ENCODE results near the gene RMI2. TPM values are rescaled to one million over a fixed set of nuclear protein-coding genes. Genes with fewer than 3 reads are reported as not detected.
"Not testable (repeated sequence)": the region's sequence is repeated elsewhere in the genome, so short reads cannot be mapped to it uniquely, and the experiment has no call there.

The RMI2 gene
- total RNA-seq, 1 experiment from 2014 or later = 11.1 TPM

- H3K36me3 ChIP-seq (ENCODE audit: control insufficient read depth, insufficient read depth, low read length) = no peaks in the 10 kb centered on the region
- no TSS peak for BruUV-seq (replicated peaks)
- H3K4me1 ChIP-seq (ENCODE audit: control insufficient read depth, insufficient read depth, low read length) = no peaks in the 10 kb centered on the region
- no peak for DNase-seq (ENCODE audit: low read depth, low spot score)
- TF ChIP-seq SIN3A (IDR thresholded peaks at IDR 0.05; ENCODE audit: borderline replicate concordance, insufficient read depth, low read depth, low read length) (no peak), TCF7L2 (IDR thresholded peaks at IDR 0.05; ENCODE audit: low read depth, low read length) (no peak), POLR2AphosphoS5 (IDR thresholded peaks at IDR 0.05; ENCODE audit: low read depth, low read length) (no peak)
- TF ChIP-seq, protein P1, sequence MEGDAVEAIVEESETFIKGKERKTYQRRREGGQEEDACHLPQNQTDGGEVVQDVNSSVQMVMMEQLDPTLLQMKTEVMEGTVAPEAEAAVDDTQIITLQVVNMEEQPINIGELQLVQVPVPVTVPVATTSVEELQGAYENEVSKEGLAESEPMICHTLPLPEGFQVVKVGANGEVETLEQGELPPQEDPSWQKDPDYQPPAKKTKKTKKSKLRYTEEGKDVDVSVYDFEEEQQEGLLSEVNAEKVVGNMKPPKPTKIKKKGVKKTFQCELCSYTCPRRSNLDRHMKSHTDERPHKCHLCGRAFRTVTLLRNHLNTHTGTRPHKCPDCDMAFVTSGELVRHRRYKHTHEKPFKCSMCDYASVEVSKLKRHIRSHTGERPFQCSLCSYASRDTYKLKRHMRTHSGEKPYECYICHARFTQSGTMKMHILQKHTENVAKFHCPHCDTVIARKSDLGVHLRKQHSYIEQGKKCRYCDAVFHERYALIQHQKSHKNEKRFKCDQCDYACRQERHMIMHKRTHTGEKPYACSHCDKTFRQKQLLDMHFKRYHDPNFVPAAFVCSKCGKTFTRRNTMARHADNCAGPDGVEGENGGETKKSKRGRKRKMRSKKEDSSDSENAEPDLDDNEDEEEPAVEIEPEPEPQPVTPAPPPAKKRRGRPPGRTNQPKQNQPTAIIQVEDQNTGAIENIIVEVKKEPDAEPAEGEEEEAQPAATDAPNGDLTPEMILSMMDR (IDR thresholded peaks at IDR 0.05) = no peak
- TF ChIP-seq, protein P2, sequence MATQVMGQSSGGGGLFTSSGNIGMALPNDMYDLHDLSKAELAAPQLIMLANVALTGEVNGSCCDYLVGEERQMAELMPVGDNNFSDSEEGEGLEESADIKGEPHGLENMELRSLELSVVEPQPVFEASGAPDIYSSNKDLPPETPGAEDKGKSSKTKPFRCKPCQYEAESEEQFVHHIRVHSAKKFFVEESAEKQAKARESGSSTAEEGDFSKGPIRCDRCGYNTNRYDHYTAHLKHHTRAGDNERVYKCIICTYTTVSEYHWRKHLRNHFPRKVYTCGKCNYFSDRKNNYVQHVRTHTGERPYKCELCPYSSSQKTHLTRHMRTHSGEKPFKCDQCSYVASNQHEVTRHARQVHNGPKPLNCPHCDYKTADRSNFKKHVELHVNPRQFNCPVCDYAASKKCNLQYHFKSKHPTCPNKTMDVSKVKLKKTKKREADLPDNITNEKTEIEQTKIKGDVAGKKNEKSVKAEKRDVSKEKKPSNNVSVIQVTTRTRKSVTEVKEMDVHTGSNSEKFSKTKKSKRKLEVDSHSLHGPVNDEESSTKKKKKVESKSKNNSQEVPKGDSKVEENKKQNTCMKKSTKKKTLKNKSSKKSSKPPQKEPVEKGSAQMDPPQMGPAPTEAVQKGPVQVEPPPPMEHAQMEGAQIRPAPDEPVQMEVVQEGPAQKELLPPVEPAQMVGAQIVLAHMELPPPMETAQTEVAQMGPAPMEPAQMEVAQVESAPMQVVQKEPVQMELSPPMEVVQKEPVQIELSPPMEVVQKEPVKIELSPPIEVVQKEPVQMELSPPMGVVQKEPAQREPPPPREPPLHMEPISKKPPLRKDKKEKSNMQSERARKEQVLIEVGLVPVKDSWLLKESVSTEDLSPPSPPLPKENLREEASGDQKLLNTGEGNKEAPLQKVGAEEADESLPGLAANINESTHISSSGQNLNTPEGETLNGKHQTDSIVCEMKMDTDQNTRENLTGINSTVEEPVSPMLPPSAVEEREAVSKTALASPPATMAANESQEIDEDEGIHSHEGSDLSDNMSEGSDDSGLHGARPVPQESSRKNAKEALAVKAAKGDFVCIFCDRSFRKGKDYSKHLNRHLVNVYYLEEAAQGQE (IDR thresholded peaks at IDR 0.05; ENCODE audit: insufficient read depth in 1 of 2, low read depth in 2 of 2, low read length in 1 of 2) = no peak
- H3K9me3 ChIP-seq (ENCODE audit: control insufficient read depth, insufficient read depth, low read depth, low read length) = no peaks in the 10 kb centered on the region
- in situ Hi-C loops (cut with HindIII; ENCODE audit: low pct_unique_long_range_greater_than_20kb, low sequenced_read_pairs) = no loop called here
- intact Hi-C loops (cut with micrococcal nuclease; ENCODE audit: unreplicated experiment) = no loop called here
- ChIA-PET CTCF (no interaction called here), POLR2A (no interaction called here)
- no peak for ATAC-seq
- no peak overlapping the region for H3K4me3 ChIP-seq (ENCODE audit: low read depth in 2 of 2, low read length in 2 of 2)
- no peaks in the 10 kb centered on the region; the same call in 1 of the 2 replicates for H3K27me3 ChIP-seq (ENCODE audit: control insufficient read depth, insufficient read depth, low read length)
- no peak overlapping the region for H3K27ac ChIP-seq (ENCODE audit: low read length)
Measured at GRCh38 chr16:11377154-11377553, 31.9 kb downstream of the RMI2 start.

DNA sequence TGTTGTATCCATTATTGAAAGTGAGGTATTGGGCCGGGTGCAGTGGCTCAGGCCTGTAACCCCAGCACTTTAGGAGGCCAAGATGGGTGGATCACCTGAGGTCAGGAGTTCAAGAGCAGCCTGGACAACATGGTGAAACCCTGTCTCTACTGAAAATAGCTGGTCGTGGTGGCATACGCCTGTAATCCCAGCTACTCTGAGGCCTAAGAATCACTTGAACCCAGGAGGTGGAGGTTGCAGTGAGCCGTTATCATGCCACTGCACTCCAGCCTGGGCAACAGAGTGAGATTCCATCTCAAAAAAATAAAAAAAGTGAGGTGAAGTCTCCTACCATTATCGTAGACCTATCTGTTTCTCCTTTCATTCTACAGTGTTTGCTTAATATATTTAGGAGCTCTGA is 33.7 kb downstream of the RMI2 start:
- H3K27ac ChIP-seq (ENCODE audit: low read length); BruUV-seq (replicated peaks); H3K36me3 ChIP-seq (ENCODE audit: control insufficient read depth, insufficient read depth, low read length); intact Hi-C loops (cut with micrococcal nuclease; ENCODE audit: unreplicated experiment); H3K9me3 ChIP-seq (ENCODE audit: control insufficient read depth, insufficient read depth, low read depth, low read length); CTCF ChIA-PET; in situ Hi-C loops (cut with HindIII; ENCODE audit: low pct_unique_long_range_greater_than_20kb, low sequenced_read_pairs); H3K27me3 ChIP-seq (ENCODE audit: control insufficient read depth, insufficient read depth, low read length); ATAC-seq; H3K4me1 ChIP-seq (ENCODE audit: control insufficient read depth, insufficient read depth, low read length); DNase-seq (ENCODE audit: low read depth, low spot score); H3K4me3 ChIP-seq (ENCODE audit: low read depth in 2 of 2, low read length in 2 of 2): not testable (repeated sequence)
- POLR2A ChIA-PET = interaction anchor here (0.6 to 0.9 kb wide), 2 partner anchors 10 to 14 kb away, joined by 3 read pairs; no protein-coding TSS in a partner anchor

DNA sequence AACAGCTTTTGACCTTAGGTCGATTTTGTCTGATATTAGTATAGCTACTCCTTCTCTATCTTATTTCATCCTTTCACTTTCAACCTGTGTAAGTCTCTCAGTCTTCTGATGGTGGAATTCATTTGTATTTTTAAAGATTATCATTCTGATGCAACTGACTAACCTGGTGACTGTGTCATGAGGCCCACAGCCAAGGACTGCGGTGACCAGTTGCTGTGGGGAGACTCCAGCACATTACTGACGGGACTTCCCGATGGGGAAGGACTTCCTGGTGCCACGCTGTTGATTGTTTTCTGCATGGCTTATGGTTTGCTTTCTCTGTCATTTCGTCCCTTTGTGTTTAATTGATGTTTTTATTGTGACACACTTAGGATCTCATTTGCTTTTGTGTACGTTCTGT is 34.2 kb downstream of the RMI2 start:
- H3K27me3 ChIP-seq (ENCODE audit: control insufficient read depth, insufficient read depth, low read length) = no peaks in the 10 kb centered on the region; the same call in 1 of the 2 replicates
- ChIA-PET POLR2A (interaction anchor here (0.6 to 0.9 kb wide), 3 partner anchors 9 to 13 kb away, joined by 3 to 7 read pairs (median 3); no protein-coding TSS in a partner anchor), CTCF (no interaction called here)
- no peaks in the 10 kb centered on the region for H3K4me1 ChIP-seq (ENCODE audit: control insufficient read depth, insufficient read depth, low read length)
- intact Hi-C loops (cut with micrococcal nuclease; ENCODE audit: unreplicated experiment) = no loop called here
- no peak for TF ChIP-seq SIN3A (IDR thresholded peaks at IDR 0.05; ENCODE audit: borderline replicate concordance, insufficient read depth, low read depth, low read length)
- TF ChIP-seq, protein P1 (IDR thresholded peaks at IDR 0.05) = no peak
- no peak for TF ChIP-seq POLR2AphosphoS5 (IDR thresholded peaks at IDR 0.05; ENCODE audit: low read depth, low read length)
- TF ChIP-seq TCF7L2 (IDR thresholded peaks at IDR 0.05; ENCODE audit: low read depth, low read length) = no peak
- TF ChIP-seq, protein P2 (IDR thresholded peaks at IDR 0.05; ENCODE audit: insufficient read depth in 1 of 2, low read depth in 2 of 2, low read length in 1 of 2) = no peak
- in situ Hi-C loops (cut with HindIII; ENCODE audit: low pct_unique_long_range_greater_than_20kb, low sequenced_read_pairs) = no loop called here
- no peaks in the 10 kb centered on the region for H3K9me3 ChIP-seq (ENCODE audit: control insufficient read depth, insufficient read depth, low read depth, low read length)
- no TSS peak for BruUV-seq (replicated peaks)
- no peak overlapping the region for H3K27ac ChIP-seq (ENCODE audit: low read length)
- no peaks in the 10 kb centered on the region for H3K36me3 ChIP-seq (ENCODE audit: control insufficient read depth, insufficient read depth, low read length)
- no peak for DNase-seq (ENCODE audit: low read depth, low spot score)
- peak; percentile 86 for ATAC-seq
- H3K4me3 ChIP-seq (ENCODE audit: low read depth in 2 of 2, low read length in 2 of 2) = no peak overlapping the region
